Hepatic stellate cell (primary cell): ENCODE data around the gene ABCC1.

Experiments used
- DNase-seq: peaks from one replicate; pipeline ENCODE4 v3.0.0; 2011; ENCODE audit warnings: low spot score

ABCC1 gene

DNA sequence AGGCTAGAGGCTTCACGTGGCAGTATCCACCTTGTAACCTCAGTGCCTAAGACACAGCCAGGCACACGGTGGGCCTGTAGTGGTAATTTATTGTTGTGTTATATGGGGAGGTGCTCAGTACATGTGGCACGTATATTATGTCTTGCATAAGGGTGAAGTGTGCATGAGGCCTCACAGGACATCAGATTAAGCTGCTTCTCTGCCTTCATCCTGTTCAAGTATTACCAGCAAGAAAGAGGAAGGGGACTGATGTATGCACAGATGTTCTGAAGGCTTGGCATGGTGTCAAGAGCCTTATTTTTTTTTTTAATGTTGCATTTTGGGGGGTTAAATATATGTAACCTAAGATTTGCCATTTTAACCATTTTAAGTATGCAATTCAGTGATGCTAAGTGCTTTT is 71.6 kb downstream of the ABCC1 start:
- DNase-seq = no peak

DNA sequence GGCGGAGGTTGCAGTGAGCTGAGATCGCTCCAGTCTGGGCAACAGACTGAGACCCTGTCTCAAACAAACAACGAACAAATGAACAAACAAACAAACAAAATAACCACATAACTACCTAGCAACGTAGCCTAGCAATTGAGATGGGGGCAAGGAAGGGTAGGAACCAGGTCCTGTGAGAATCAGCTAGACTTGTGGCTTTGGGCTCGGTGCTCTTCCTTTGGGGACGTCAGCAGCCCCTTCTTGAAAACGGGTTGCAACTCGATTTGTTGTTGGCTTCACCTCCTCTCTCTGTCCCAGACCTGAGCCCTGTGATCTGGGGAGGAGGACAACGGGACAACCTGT is 72.2 kb downstream of the ABCC1 start:
- DNase-seq = no peak

DNA sequence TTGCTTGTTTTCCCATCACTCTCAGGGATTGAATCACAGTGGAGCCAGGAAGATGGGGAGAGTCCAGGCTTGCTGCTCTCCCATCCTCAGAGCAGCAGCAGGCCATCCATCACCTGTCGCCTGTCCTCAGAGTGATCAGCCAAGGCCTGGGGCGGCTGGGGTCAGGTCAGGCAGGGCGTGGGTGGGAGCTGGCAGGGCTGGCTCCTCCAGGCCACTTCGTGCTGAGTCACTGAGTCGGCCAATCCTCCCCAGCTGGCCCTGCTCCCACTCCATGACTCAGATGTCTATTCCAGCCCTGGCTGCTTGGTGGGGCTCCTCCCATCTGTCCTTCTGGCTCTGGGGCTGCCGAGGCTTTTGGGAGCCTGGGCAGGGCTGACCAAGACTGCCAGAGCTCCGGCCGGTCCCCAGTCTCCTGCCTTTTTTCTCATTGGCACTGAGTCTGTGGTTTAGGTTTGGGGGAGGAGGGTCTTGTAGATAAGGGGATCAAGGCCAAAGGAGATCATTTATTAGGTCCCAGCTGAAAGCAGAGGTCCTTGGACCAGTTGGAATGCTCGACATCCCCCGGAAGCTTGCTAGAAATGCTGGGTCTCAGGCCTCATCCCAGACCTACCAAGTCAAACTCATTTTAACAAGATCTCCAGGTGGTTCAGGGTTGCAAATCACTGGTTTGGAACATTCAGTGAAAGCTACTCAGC is 72.7 kb downstream of the ABCC1 start:
- peak; percentile 96 for DNase-seq

DNA sequence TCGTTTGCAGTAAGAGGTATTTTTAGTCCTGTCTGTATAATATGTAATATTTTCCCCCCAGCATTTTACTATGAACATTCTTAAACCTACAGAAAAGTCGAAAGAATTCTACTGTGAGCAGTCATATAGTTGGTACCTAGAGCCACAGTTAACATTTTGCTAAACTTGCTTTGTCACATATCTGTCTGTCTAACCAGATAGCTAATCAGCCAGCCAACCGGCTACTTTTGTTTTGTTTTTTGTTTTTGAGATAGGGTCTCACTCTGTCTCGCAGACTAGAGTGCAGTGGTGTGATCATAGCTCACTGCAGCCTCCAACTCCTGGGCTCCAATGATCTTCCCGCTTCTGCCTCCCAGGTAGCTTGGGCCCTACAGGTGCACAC is 73.3 kb downstream of the ABCC1 start:
- DNase-seq = no peak

DNA sequence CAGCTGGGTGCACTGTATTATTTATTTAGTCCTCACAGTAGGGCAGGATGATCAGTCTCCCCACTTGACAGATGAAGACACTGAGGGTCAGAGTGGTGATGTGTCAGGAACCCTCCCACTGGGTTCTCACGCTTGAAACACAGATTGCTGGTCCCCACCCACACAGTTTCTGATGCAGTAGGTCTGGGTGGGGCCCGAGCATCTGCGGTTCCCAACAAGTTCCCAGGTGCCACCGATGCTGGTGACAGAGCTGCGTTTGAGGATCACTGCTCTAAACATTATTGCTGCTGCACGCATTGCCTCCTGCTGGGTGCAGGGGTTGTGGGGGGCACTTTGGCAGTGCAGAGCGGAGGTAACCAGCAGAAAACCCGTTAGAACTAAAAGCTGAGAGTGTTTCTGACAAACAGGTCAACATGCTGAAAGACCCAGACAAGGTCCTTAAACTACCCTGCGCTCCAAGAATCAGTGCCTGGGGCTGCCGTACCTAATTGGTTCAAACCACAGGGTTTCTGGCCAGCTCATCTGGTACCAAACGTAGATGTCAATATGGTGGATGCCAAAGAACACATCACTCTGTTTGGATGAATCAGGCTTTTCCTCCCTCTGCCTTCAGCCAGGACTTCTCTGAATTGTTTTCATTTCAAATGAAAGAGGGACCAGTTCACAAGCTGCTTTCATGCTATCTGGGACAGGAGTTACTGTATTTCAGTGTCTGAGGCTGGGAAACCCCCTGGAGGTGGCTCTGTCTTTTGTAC is 76.0 kb downstream of the ABCC1 start:
- peak; percentile 88 for DNase-seq

DNA sequence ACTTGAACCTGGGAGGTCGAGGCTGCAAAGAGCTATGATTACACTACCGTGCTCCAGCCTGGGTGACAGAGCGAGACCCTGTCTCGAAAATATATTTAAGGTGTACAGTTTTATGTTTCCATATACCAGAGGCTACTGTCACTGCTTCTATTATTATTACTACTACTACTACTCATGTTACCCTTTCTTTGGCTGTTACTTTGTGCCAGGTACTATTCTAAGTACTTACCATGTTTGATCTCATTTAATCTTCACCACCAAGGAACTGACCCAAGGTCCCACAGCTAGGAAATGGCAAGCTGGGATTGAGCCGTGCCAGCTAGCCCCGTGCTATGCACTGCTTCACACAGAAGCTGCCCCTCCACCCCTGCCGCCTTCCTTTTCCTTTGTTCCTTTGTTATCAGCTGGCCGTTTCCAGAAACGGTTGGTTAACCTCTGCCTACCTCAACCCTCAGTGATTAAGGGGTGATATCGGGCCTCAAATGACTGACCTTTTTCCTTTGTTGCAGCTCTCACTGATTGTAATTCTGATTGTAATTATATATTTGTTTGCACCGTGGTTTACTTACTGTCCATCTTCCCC is 78.4 kb downstream of the ABCC1 start:
- DNase-seq = no peak

DNA sequence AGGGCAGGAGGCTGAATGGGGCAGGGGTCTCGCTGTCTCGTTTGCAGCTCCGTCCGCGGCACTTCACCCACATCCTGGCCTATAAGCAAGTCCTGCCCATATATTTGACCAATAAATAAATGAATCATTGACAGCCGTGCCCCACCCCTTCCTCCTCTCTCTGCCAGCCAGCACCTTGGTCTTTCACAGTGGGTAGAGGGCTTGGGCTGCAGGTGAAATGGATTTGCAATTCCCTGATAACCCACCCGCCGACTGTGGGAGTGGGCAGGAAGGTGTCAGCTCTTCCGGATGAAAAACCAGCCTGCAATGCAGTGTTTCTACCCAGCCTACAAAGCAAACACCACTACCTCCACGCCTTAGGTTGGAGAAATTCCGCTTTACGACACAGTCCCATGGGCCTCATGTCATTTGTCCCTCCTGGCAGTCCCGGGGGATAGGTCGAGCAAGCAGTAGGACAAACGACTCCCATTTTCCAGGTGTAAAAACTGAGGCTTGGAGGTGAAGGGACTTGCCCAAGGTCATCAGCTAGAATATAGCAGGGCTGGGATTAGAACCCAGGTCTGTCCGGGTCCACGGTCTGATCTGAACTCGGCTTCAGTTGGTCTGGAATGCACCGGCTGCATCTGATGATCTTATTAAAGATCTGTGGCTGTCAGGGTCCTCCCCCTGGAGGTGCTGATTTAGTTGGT is 79.0 kb downstream of the ABCC1 start:
- no peak for DNase-seq

DNA sequence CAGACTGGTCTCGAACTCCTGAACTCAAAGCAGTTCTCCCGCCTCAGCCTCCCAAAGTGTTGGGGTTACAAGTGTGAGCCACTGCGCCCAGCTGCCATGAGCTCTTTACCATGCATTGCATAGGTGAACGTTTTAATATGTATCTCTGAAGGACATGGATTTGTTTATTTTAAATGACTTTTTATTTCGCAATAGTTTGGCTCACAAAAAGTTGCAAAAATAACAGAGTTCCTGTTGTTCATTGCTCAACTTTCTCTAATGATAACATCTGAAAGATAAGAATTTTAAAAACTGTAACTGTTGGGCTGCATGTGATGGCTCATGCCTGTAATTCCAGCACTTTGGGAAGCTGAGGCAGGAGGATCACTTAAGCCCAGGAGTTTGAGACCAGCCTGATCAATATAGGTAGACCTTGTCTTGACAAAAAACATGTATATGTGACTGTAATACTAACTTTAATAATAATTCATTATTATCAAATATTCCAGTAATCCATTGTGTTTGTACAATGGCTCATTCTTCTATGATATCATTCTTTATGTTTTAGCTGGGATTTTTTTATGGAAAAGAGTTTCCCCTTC is 80.1 kb downstream of the ABCC1 start:
- peak; percentile 31 for DNase-seq

DNA sequence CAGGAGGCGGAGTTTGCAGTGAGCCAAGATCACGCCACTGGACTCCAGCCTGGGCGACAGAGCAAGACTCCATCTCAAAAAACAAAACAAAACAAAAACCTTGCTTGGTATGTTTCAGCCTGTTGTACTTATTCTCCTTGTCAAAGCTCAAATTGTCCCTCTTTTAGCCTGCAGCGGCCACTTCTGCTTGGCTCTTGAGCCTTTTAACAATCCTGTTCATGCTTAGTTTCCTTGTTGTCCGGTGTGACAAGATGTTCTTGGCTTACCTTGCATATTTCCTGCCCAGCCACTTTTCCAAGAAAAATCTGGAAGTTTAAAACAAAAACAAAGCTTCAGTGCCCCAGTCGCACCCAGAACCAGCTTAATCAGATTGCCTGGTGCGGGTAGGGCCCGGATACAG is 81.0 kb downstream of the ABCC1 start:
- DNase-seq = no peak

DNA sequence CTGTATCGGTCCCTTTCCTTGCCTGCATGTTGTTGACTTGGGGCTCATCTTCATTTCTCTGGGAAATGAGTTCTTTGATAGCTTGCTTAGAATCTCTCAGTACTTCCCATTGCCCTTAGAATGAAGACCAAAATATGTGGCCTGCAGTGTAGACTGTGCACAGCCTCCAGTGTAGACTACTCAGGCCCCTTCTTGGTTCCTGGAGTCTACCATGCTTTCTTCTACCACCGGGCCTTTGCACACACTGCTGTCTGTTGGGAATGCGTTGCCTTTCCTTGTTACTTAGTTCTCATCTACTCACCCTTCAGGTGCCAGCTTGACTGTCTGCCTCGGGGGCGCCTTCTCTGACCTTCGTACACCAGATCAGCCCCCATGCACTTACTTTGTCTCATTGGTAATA is 82.0 kb downstream of the ABCC1 start:
- DNase-seq = no peak

DNA sequence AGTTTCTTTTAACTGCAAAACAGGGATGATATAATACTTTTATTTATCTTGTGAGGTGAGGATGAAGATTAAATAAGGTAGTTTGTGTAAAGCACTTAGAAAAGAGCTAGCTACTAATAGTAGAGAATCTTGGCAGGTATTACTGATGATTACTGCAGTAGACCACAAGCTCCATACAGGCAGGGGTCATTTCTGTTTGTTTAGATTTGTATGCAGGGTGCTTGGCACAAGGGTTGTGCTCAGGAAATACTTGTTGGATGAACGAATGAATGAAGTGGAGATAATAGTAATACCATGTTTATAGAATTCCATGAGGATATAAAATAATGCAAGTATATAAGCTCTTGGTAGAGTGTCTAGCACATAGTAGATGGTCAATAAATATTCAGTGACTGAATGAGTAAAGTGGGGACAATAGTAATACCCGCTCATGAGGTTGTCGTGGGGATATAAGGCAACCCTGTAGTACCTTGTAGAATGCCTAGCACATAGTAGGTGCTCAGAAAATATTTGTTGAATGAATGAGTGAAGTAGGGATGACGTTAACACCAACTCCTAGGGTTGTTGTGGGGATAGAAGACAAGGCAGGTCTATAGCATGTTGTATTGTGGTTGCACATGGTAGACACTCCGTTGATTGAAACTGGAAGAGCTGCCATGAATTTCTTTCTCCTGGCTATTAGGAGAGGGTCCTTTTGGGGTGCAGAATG is 83.0 kb downstream of the ABCC1 start:
- DNase-seq = no peak

DNA sequence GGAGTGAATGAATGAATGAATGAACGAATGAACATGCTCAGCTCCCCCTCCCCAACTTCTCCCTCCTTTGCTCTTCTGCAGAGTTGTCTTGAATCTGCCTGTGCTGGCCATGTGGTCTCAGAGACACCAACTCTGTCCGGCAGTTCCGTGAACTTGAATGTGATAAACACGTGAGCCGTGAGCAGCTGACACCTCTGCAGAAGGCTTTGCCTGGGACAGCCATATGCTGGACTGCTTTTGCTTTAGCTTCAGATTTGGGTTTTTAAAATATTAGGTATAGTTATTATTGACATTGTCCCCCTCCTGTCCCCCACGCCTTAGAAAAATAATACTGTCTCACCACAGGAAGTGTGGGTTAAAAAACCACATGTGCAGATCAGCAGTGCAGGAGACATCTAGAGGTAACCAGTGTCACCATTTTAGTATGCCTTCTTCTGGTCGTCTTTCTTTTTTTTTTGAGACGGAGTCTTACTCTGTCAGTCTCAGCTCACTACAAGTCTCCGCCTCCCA is 83.8 kb downstream of the ABCC1 start:
- no peak for DNase-seq

DNA sequence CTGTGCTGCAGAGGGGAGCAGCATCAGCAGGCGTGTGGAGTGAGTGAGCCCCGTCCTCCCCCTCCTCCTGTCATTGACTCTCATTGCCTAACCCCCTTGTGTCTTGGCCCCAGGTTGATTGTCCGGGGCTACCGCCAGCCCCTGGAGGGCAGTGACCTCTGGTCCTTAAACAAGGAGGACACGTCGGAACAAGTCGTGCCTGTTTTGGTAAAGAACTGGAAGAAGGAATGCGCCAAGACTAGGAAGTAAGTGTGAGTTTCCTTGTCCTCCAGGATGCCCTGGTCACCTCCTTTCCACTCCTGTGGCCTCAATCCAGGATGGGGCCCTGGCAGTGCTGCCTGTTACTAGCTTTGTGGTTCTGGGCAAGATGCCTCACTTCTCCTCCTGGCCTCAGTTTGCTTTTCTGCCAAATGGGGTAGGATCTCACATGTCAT is 87.0 kb downstream of the ABCC1 start:
- DNase-seq = no peak

DNA sequence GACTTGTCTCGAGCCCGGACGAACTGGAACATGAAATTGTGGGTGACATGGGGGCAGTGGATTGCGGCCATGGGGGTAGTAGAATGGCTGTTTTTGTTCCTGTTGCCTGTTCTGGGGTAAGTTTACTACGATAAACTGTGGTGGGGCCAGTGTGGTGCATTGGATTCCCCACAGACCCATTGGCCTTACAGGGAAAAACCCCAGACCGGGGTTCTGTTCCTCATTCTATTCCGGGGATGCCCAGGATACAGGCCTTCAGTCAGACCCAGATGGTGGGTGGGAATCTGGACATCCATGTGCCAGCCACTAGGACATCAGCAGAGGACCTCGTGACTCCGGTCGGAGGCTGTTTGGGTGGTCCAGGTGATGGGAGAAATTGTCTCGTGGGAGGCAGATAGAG is 88.1 kb downstream of the ABCC1 start:
- DNase-seq = no peak

DNA sequence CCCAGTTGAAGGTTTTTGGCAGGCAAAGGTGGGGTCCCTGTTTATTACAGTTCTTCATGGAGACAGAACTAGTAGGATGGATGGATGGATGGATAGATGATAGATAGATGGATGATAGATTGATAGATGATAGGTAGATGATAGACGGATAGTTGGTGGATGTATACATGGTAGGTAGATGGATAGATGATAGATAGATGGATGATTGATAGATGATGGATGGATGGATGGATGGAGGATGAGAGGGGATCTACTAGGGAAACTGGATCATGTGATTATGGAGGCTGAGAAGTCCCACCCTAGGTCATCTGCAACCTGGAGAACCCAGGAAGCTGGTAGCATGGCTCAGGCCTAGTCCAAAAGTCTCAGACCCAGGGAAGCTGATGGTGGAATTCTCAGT is 88.6 kb downstream of the ABCC1 start:
- no peak for DNase-seq

DNA sequence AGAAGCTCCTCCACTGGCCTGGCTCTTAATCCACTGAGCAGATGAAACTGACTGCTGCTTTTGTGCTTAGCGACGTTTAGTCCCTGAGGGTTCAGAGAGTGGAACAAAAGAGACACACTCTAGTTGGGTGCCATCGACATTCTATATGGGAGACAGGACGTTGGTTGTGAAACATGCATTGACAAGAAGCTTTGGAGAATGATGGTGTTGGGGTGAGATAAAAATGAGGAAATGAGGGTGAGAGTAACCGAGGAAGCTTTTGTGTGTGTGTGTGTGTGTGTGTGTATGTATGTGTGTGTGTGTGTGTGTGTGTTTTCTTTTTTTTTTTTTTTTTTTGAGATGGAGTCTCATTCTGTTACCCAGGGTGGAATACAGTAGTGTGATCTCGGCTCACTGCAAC is 89.5 kb downstream of the ABCC1 start:
- DNase-seq = no peak

DNA sequence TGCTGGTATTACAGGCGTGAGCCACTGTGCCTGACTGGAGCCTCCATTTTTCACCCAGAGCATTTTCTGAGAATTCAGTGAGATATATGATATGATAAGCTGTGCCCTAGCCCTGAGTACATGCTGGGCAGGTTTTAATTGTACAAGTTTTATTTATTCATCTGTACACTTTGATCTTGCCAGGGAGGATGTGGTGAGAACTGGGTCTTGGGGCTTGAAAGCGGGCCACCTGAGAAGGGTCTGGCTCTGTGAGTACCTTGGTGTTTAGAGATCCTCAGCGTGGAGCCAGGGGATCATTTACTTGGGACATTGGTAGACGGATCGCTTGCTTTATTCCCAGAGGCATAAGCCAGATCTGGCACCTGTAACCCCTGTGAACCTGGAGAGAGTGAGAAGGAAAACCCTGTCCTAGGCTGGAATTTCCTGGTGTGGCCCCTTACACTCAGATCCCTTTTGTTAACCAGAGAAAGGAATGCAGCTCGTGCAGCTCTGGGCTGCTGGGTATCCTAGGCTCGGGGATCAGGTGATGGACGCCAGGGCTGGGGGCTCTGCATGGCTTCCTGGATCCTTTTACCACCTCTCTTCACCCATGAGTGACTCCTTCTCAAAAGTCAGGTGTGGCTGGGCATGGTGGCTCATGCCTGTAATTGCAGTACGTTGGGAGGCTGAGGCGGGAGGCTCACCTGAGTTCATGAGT is 91.9 kb downstream of the ABCC1 start:
- no peak for DNase-seq

DNA sequence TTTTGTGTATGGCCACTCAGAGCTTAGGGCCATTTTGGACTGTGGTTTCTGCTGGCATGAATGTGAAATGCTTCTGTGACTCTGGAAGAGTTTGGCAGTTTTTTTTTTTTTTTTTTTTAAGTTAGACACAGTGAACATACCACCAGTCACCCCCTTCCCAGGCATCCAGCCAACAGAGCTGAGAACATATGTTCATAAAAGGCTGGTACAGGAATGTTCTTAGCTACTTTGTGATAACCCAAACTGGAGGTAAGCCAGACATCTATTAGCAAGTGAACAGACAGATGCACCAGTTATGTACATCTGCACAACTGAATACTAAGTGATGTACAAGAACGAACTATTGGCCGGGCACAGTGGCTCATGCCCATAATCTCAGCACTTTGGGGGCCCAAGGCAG is 92.7 kb downstream of the ABCC1 start:
- peak; percentile 39 for DNase-seq

DNA sequence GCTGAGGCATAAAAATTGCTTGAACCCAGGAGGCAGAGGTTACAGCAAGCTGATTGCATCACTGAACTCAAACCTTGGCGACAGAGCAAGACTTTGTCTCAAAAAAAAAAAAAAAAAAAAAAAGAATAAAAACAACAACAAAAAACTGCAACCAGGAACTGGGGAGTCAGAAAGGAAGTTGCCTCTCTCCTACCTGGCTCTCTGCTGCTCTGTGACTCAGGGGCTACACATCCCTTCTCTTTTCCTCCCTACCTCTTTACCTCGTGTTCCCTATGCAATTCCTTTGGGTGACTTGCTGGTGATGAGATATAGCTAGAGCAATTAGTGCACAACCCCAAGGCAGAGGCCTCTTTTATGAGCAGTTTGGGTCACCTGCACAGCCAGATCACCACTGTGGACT is 95.9 kb downstream of the ABCC1 start:
- DNase-seq = no peak

DNA sequence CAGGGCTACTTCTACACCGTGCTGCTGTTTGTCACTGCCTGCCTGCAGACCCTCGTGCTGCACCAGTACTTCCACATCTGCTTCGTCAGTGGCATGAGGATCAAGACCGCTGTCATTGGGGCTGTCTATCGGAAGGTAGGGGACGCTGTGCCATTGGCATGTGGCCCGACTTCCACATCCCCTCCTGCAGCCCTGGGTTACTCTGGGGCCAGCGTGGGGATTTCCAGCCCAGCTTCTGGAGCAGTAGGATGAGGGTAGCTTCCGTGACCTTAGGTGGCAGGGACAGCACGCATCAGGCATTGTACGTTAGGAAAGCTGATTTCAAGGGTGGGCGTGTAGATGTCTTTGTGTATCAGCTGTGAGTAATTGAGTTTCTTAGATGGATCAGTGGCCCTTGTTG is 96.5 kb downstream of the ABCC1 start:
- DNase-seq = no peak

DNA sequence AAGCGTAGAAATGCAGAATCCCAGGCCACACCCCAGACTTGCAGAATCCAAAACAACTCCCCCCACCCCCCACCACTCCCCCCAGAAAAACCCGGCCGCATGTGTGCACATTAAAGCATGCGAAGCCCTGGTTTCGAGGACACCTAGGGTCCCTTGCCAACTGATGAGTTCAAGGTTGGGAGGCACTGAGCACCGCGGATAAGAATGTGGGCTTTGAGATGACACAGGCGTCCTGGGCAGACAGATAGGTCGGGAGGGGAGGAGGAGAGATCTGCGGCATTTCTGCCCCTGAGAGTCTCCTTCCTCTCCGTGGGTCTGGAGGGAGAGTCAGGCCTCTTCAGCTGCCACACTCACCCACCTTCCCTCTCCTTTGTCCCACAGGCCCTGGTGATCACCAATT is 98.3 kb downstream of the ABCC1 start:
- no peak for DNase-seq
